Keratinocyte (primary cell): ENCODE data around the gene ANKS1B.

Experiments
- CTCF ChIP-seq, 3 experiments: IDR thresholded peaks in 1 of 3; conservative IDR thresholded peaks in 1 of 3; optimal IDR thresholded peaks in 1 of 3; 2 replicates in 2 of 3; 3 replicates in 1 of 3; pipeline versions ENCODE3 to v1.5.1; 2011; ENCODE audit warnings: low read length in 3 of 3, mild to moderate bottlenecking in 3 of 3, moderate library complexity in 2 of 3, control low read depth in 1 of 3, inconsistent platforms in 1 of 3; ENCODE audit not compliant: insufficient read depth in 2 of 3; ENCODE audit errors: extremely low read depth in 1 of 3
- EZH2 ChIP-seq: IDR thresholded peaks from one replicate; pipeline ENCODE4 v1.6.1; 2012; ENCODE audit warnings: inconsistent platforms, mild to moderate bottlenecking, low read length, moderate library complexity

GRCh38 chr12:98863167-98863566, 1121.6 kb downstream of the ANKS1B start:
- TF ChIP-seq CTCF (optimal IDR thresholded peaks at IDR 0.05 in 1 of 3, IDR thresholded peaks at IDR 0.05 in 1 of 3, conservative IDR thresholded peaks at IDR 0.05 in 1 of 3; ENCODE audit: extremely low read depth in 1 of 3, insufficient read depth in 2 of 3, low read length in 3 of 3) (no peak), EZH2 (no peak)
